ENCODE data around the gene TEPSIN.
"Not testable (repeated sequence)": the region's sequence is repeated elsewhere in the genome, so short reads cannot be mapped to it uniquely, and the experiment has no call there.

The TEPSIN gene

DNA sequence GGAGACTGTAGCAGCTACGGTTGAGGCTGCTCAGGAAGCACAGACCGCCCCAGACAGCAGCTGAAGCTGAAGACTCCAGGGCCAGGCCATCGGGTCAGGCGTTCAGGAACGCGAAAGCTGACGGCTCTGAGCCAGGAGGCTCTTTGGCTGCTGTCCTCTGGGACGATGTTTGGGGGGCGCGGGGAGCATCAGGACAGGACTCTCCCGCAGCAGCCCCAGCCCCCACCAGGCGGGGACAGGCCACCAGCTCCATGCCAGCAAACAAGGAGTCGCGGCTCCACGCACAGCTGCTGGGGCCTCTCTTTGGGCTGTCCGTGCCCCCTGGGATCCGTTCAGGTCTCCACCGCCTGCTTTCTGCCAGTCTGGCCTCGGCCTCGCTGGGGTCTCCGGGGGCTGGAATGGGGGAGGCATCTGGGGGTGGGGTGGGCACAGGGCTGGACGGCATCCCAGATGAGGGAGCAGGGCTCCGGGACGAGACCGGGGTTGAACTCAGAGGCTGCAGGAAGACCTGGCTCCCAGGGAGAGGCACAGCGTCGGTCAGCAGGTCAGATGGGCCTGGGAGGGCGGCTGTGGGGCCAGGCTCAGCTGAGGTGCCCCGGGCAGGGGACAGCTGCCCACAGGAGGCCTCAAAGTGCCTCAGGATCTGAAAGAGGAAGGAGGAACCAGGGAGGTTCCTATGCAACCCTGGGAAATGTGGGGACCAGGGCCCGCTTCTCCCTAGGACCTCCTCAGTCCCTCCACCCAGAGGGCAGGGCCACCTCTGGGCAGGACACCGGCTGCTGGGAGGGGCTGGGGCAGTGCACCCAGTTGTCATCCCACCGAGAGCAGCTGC, 9.8 kb downstream of the TEPSIN start:
- H3K9ac ChIP-seq (ENCODE audit: low read length), result no peak overlapping the region
- TF ChIP-seq, protein P1, sequence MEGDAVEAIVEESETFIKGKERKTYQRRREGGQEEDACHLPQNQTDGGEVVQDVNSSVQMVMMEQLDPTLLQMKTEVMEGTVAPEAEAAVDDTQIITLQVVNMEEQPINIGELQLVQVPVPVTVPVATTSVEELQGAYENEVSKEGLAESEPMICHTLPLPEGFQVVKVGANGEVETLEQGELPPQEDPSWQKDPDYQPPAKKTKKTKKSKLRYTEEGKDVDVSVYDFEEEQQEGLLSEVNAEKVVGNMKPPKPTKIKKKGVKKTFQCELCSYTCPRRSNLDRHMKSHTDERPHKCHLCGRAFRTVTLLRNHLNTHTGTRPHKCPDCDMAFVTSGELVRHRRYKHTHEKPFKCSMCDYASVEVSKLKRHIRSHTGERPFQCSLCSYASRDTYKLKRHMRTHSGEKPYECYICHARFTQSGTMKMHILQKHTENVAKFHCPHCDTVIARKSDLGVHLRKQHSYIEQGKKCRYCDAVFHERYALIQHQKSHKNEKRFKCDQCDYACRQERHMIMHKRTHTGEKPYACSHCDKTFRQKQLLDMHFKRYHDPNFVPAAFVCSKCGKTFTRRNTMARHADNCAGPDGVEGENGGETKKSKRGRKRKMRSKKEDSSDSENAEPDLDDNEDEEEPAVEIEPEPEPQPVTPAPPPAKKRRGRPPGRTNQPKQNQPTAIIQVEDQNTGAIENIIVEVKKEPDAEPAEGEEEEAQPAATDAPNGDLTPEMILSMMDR (IDR thresholded peaks at IDR 0.05; ENCODE audit: insufficient read depth, low read length, poor library complexity, severe bottlenecking), result no peak
- no peak for TF ChIP-seq EZH2phosphoT487 (conservative IDR thresholded peaks at IDR 0.05; ENCODE audit: low read length)
- no peaks in the 10 kb centered on the region for H3K79me2 ChIP-seq (ENCODE audit: insufficient read depth, low read length)
- no peak overlapping the region for H3K4me2 ChIP-seq (ENCODE audit: low read depth, low read length, poor library complexity, severe bottlenecking)
- no peak overlapping the region for H3K4me3 ChIP-seq (ENCODE audit: insufficient read depth, low read length, poor library complexity, severe bottlenecking)
- H3K27me3 ChIP-seq (ENCODE audit: low read length), result no peaks in the 10 kb centered on the region
- H3K9me2 ChIP-seq (replicated peaks; ENCODE audit: insufficient read depth, low read length), result no peaks in the 10 kb centered on the region
- H3K9me3 ChIP-seq (ENCODE audit: insufficient read depth, low read length), result no peaks in the 10 kb centered on the region
- H4K20me1 ChIP-seq (ENCODE audit: low read depth, low read length), result no peaks in the 10 kb centered on the region
- H3K27ac ChIP-seq (ENCODE audit: low read depth, low read length), result no peak overlapping the region
- H3K36me3 ChIP-seq (ENCODE audit: low read length), result no peaks in the 10 kb centered on the region
- no peak overlapping the region for H2AFZ ChIP-seq (ENCODE audit: low read depth, low read length, severe bottlenecking)
- H3F3A ChIP-seq (ENCODE audit: insufficient read depth), result no peaks in the 10 kb centered on the region

DNA sequence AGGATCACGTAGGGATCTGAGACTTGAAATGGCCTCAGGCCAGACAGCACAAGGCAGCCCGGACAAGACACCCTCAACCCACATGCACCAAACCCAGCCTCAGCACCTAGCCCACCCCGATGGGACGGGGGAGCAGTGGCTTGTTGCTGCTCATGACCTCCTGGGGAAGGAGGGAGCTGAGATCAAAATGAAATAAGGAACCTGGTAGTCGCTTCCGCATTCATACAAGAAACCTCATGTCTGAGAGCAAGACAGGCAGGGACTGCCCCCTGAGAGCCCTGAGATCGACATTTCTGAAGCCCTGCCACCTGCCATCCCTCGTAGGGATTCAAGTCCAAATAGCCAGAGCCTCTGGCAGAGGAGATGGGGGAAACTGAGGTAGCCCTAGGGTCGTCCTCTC, 10.4 kb downstream of the TEPSIN start:
- H3K79me2 ChIP-seq (ENCODE audit: insufficient read depth, low read length), result no peaks in the 10 kb centered on the region
- no peaks in the 10 kb centered on the region for H3K27me3 ChIP-seq (ENCODE audit: low read length)
- H3F3A ChIP-seq (ENCODE audit: insufficient read depth), result 0 out of 2 replicates have a peak, but pooled peaks cover 3% of the 10 kb centered on the region
- H3K9me3 ChIP-seq (ENCODE audit: insufficient read depth, low read length), result no peaks in the 10 kb centered on the region
- no peaks in the 10 kb centered on the region for H4K20me1 ChIP-seq (ENCODE audit: low read depth, low read length)
- no peak overlapping the region for H3K4me2 ChIP-seq (ENCODE audit: low read depth, low read length, poor library complexity, severe bottlenecking)
- no peak overlapping the region for H3K4me3 ChIP-seq (ENCODE audit: insufficient read depth, low read length, poor library complexity, severe bottlenecking)
- H2AFZ ChIP-seq (ENCODE audit: low read depth, low read length, severe bottlenecking), result no peak overlapping the region
- H3K9me2 ChIP-seq (replicated peaks; ENCODE audit: insufficient read depth, low read length), result no peaks in the 10 kb centered on the region
- no peak overlapping the region for H3K27ac ChIP-seq (ENCODE audit: low read depth, low read length)
- TF ChIP-seq, protein P1 (IDR thresholded peaks at IDR 0.05; ENCODE audit: insufficient read depth, low read length, poor library complexity, severe bottlenecking), result no peak
- no peak for TF ChIP-seq EZH2phosphoT487 (conservative IDR thresholded peaks at IDR 0.05; ENCODE audit: low read length)
- no peak overlapping the region for H3K9ac ChIP-seq (ENCODE audit: low read length)
- H3K36me3 ChIP-seq (ENCODE audit: low read length), result no peaks in the 10 kb centered on the region

DNA sequence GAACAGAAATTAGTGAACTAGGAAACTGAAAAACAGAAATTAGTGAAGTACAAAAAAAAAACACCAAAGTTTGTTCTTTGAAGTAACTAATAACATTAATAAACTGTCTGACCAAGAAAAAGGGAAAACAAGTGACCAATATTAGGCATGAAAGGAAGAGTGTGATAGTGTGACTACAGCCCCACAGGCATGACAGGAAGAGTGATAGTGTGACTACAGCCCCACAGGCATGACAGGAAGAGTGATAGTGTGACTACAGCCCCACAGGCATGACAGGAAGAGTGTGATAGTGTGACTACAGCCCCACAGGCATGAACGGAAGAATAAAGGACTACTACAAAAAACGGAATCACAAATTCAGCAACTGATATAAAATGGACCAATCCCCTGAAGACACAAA, 11.2 kb downstream of the TEPSIN start:
- not testable (repeated sequence) for H3K4me2 ChIP-seq (ENCODE audit: low read depth, low read length, poor library complexity, severe bottlenecking); H2AFZ ChIP-seq (ENCODE audit: low read depth, low read length, severe bottlenecking); H3K9me2 ChIP-seq (replicated peaks; ENCODE audit: insufficient read depth, low read length); H3K4me3 ChIP-seq (ENCODE audit: insufficient read depth, low read length, poor library complexity, severe bottlenecking); H3F3A ChIP-seq (ENCODE audit: insufficient read depth); H3K27me3 ChIP-seq (ENCODE audit: low read length); H3K27ac ChIP-seq (ENCODE audit: low read depth, low read length); H3K9ac ChIP-seq (ENCODE audit: low read length); H3K9me3 ChIP-seq (ENCODE audit: insufficient read depth, low read length); H3K79me2 ChIP-seq (ENCODE audit: insufficient read depth, low read length); H3K36me3 ChIP-seq (ENCODE audit: low read length); H4K20me1 ChIP-seq (ENCODE audit: low read depth, low read length)

DNA sequence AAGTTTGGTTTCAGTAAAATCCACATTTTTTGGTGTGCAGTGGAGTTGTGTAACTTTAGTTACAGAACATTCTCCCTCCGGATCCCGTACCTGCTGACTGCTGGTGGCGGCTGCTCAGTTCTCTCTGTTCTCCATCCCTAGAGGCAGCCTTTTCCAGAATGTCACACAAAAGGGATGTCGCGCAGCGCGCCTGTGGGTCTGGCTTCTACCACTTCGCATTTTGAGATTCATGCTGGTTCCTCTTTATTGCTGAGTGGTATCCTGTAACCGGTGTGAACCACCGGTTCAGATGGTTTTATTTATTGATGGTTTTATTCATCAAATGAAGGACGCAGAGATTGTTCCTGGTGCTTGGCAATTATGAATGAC, 15.1 kb downstream of the TEPSIN start:
- no peaks in the 10 kb centered on the region for H3K27me3 ChIP-seq (ENCODE audit: low read length)
- H3K36me3 ChIP-seq (ENCODE audit: low read length), result no peaks in the 10 kb centered on the region
- H3K9ac ChIP-seq (ENCODE audit: low read length), result peak overlapping the region; percentile 35; the same call in 1 of the 2 replicates
- H3K4me2 ChIP-seq (ENCODE audit: low read depth, low read length, poor library complexity, severe bottlenecking), result peak overlapping the region; percentile 48
- TF ChIP-seq, protein P1 (IDR thresholded peaks at IDR 0.05; ENCODE audit: insufficient read depth, low read length, poor library complexity, severe bottlenecking), result no peak
- TF ChIP-seq EZH2phosphoT487 (conservative IDR thresholded peaks at IDR 0.05; ENCODE audit: low read length), result no peak
- no peaks in the 10 kb centered on the region for H4K20me1 ChIP-seq (ENCODE audit: low read depth, low read length)
- 0 out of 2 replicates have a peak, but pooled peaks cover 3% of the 10 kb centered on the region for H3F3A ChIP-seq (ENCODE audit: insufficient read depth)
- H3K27ac ChIP-seq (ENCODE audit: low read depth, low read length), result no peak overlapping the region
- no peaks in the 10 kb centered on the region for H3K9me3 ChIP-seq (ENCODE audit: insufficient read depth, low read length)
- H3K4me3 ChIP-seq (ENCODE audit: insufficient read depth, low read length, poor library complexity, severe bottlenecking), result peak overlapping the region; percentile 1
- H2AFZ ChIP-seq (ENCODE audit: low read depth, low read length, severe bottlenecking), result peak overlapping the region; percentile 98
- H3K79me2 ChIP-seq (ENCODE audit: insufficient read depth, low read length), result peaks cover 3% of the 10 kb centered on the region; the same call in 1 of the 2 replicates
- no peaks in the 10 kb centered on the region for H3K9me2 ChIP-seq (replicated peaks; ENCODE audit: insufficient read depth, low read length)
